K562 (cell line): ENCODE data around the gene ZFP57. TPM values are rescaled to one million over a fixed set of nuclear protein-coding genes. Genes with fewer than 3 reads are reported as not detected.

ENCODE experiments used
- BRCA1 ChIP-seq, 2 experiments: fragments of 450-650 bp in 1 of 2; sonication (generic) in 1 of 2; formaldehyde crosslinking in 1 of 2; IDR thresholded peaks; 2 replicates each; pipeline versions ENCODE4 v1.5.0 to v1.6.1; 2017 to 2020; ENCODE audit warnings: mild to moderate bottlenecking in 1 of 2, missing genetic modification reagents in 1 of 2
- CBX5 ChIP-seq: IDR thresholded peaks from 2 replicates; pipeline ENCODE4 v1.6.1; 2014; ENCODE audit warnings: low read depth, borderline replicate concordance
- ETV1 ChIP-seq: fragments of 450-650 bp; conservative IDR thresholded peaks from 2 replicates; pipeline ENCODE4 v1.6.1; 2016; ENCODE audit warnings: missing genetic modification characterization, control low read depth, low read depth, missing compliant biosample characterization
- FOSL1 ChIP-seq: fragments of 200-800 bp; sonication (Bioruptor generic); conservative IDR thresholded peaks from 2 replicates; pipeline ENCODE4 v1.6.1; 2016; ENCODE audit warnings: missing genetic modification characterization, missing compliant biosample characterization
- KLF1 ChIP-seq: fragments of 450-650 bp; IDR thresholded peaks from 2 replicates; pipeline ENCODE4 v1.6.1; 2016; ENCODE audit warnings: missing genetic modification characterization, missing compliant biosample characterization
- MCM3 ChIP-seq: fragments of 450-650 bp; IDR thresholded peaks from 2 replicates; pipeline ENCODE4 v1.6.1; 2016
- MED1 ChIP-seq: sonication (generic); formaldehyde crosslinking; IDR thresholded peaks from 2 replicates; pipeline ENCODE4 v1.8.1; 2023; ENCODE audit warnings: missing genetic modification reagents, borderline replicate concordance
- NCOR1 ChIP-seq: fragments of 450-650 bp; IDR thresholded peaks from 2 replicates; pipeline ENCODE4 v1.6.1; 2016; ENCODE audit warnings: mild to moderate bottlenecking, moderate library complexity
- NEUROD1 ChIP-seq: fragments of 150-350 bp; IDR thresholded peaks from 2 replicates; pipeline ENCODE4 v1.6.1; 2014; ENCODE audit warnings: borderline replicate concordance, low read length, low read depth; ENCODE audit not compliant: partially characterized antibody
- RFX7 ChIP-seq: fragments of 250-450 bp; sonication (Bioruptor Pico); IDR thresholded peaks from 2 replicates; pipeline ENCODE4 v1.5.1; 2021; ENCODE audit warnings: mild to moderate bottlenecking
- ZBTB8A ChIP-seq: fragments of 450-650 bp; IDR thresholded peaks from 2 replicates; pipeline ENCODE4 v1.6.1; 2018; ENCODE audit warnings: mild to moderate bottlenecking, moderate library complexity; ENCODE audit not compliant: partially characterized antibody
- ZFP1 ChIP-seq: fragments of 450-650 bp; formaldehyde crosslinking; IDR thresholded peaks from 2 replicates; pipeline ENCODE4 v1.4.0; 2020; ENCODE audit warnings: mild to moderate bottlenecking, mixed read lengths
- ZNF212 ChIP-seq: fragments of 450-650 bp; formaldehyde crosslinking; IDR thresholded peaks from 2 replicates; pipeline ENCODE4 v1.4.0; 2020; ENCODE audit warnings: mild to moderate bottlenecking
- ZNF398 ChIP-seq: fragments of 250-450 bp; sonication (Bioruptor Pico); IDR thresholded peaks from 2 replicates; pipeline ENCODE4 v1.8.0; 2021; ENCODE audit warnings: moderate library complexity, mild to moderate bottlenecking, inconsistent platforms
- polyA plus RNA-seq, 8 experiments: library from polyadenylated mRNA; depleted of rRNA in 4 of 8; stranded (reverse) in 5 of 8; unstranded in 3 of 8; fragments of >200 nt; fragmentation: Nextera tagmentation in 2 of 8; fragmentation: Illumina TruSeq in 1 of 8; extraction: Ambion mirVana in 2 of 8; extraction: Trizol in 1 of 8; gene quantifications; 2 replicates each; pipeline versions ENCODE4 v1.2.1 to v1.2.3, GENCODE V29; 2011 to 2014; ENCODE audit warnings: inconsistent platforms in 1 of 8, missing spikeins in 1 of 8
- total RNA-seq, 7 experiments: library from RNA; depleted of rRNA in 6 of 7; stranded (reverse); fragments of >200 nt in 6 of 7; fragmentation: Illumina TruSeq in 2 of 7; extraction: Trizol in 2 of 7; gene quantifications; 2 replicates each; pipeline versions ENCODE4 v1.2.1 to v1.2.3, GENCODE V29; 2011 to 2021; ENCODE audit warnings: low replicate concordance in 1 of 7
- TF ChIP-seq, protein P1 (sequence below): fragments of 450-650 bp; IDR thresholded peaks from 2 replicates; pipeline ENCODE4 v1.6.1; 2016; ENCODE audit warnings: mild to moderate bottlenecking, moderate library complexity

Gene ZFP57
- total and polyA plus RNA-seq, 9 of the 15 experiments (the other 6 are each of a cell fraction or from before 2014, with no cell fraction given): 0.04 to 0.28 (median 0.13) TPM

- TF ChIP-seq, protein P1, sequence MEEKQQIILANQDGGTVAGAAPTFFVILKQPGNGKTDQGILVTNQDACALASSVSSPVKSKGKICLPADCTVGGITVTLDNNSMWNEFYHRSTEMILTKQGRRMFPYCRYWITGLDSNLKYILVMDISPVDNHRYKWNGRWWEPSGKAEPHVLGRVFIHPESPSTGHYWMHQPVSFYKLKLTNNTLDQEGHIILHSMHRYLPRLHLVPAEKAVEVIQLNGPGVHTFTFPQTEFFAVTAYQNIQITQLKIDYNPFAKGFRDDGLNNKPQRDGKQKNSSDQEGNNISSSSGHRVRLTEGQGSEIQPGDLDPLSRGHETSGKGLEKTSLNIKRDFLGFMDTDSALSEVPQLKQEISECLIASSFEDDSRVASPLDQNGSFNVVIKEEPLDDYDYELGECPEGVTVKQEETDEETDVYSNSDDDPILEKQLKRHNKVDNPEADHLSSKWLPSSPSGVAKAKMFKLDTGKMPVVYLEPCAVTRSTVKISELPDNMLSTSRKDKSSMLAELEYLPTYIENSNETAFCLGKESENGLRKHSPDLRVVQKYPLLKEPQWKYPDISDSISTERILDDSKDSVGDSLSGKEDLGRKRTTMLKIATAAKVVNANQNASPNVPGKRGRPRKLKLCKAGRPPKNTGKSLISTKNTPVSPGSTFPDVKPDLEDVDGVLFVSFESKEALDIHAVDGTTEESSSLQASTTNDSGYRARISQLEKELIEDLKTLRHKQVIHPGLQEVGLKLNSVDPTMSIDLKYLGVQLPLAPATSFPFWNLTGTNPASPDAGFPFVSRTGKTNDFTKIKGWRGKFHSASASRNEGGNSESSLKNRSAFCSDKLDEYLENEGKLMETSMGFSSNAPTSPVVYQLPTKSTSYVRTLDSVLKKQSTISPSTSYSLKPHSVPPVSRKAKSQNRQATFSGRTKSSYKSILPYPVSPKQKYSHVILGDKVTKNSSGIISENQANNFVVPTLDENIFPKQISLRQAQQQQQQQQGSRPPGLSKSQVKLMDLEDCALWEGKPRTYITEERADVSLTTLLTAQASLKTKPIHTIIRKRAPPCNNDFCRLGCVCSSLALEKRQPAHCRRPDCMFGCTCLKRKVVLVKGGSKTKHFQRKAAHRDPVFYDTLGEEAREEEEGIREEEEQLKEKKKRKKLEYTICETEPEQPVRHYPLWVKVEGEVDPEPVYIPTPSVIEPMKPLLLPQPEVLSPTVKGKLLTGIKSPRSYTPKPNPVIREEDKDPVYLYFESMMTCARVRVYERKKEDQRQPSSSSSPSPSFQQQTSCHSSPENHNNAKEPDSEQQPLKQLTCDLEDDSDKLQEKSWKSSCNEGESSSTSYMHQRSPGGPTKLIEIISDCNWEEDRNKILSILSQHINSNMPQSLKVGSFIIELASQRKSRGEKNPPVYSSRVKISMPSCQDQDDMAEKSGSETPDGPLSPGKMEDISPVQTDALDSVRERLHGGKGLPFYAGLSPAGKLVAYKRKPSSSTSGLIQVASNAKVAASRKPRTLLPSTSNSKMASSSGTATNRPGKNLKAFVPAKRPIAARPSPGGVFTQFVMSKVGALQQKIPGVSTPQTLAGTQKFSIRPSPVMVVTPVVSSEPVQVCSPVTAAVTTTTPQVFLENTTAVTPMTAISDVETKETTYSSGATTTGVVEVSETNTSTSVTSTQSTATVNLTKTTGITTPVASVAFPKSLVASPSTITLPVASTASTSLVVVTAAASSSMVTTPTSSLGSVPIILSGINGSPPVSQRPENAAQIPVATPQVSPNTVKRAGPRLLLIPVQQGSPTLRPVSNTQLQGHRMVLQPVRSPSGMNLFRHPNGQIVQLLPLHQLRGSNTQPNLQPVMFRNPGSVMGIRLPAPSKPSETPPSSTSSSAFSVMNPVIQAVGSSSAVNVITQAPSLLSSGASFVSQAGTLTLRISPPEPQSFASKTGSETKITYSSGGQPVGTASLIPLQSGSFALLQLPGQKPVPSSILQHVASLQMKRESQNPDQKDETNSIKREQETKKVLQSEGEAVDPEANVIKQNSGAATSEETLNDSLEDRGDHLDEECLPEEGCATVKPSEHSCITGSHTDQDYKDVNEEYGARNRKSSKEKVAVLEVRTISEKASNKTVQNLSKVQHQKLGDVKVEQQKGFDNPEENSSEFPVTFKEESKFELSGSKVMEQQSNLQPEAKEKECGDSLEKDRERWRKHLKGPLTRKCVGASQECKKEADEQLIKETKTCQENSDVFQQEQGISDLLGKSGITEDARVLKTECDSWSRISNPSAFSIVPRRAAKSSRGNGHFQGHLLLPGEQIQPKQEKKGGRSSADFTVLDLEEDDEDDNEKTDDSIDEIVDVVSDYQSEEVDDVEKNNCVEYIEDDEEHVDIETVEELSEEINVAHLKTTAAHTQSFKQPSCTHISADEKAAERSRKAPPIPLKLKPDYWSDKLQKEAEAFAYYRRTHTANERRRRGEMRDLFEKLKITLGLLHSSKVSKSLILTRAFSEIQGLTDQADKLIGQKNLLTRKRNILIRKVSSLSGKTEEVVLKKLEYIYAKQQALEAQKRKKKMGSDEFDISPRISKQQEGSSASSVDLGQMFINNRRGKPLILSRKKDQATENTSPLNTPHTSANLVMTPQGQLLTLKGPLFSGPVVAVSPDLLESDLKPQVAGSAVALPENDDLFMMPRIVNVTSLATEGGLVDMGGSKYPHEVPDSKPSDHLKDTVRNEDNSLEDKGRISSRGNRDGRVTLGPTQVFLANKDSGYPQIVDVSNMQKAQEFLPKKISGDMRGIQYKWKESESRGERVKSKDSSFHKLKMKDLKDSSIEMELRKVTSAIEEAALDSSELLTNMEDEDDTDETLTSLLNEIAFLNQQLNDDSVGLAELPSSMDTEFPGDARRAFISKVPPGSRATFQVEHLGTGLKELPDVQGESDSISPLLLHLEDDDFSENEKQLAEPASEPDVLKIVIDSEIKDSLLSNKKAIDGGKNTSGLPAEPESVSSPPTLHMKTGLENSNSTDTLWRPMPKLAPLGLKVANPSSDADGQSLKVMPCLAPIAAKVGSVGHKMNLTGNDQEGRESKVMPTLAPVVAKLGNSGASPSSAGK: peak; percentile 81
- TF ChIP-seq NCOR1 (0 out of 2 replicates have a peak, but pooled peaks have one; percentile 29), KLF1 (tag) (no peak), NEUROD1 (peak; percentile 65), MCM3 (no peak), MED1 (no peak), CBX5 (no peak), ZNF398 (CRISPR knock-in tag) (no peak), ZFP1 (CRISPR knock-in tag) (no peak), ZBTB8A (no peak), ZNF212 (CRISPR knock-in tag) (no peak; the same call in 1 of the 2 replicates), FOSL1 (no peak), BRCA1 (IDR thresholded peaks at IDR 0.05) (no peak), BRCA1 (CRISPR knock-in tag; IDR thresholded peaks at IDR 0.05) (no peak), ETV1 (tag) (no peak), RFX7 (CRISPR knock-in tag) (no peak)
These were observed 52.3 kb downstream of the ZFP57 start (continued) for GRCh38 chr6:29628419-29629281.
